HEK293T (cell line): ENCODE results near the gene WEE2.

Source experiments
- ARNT ChIP-seq: fragments of 450-650 bp; IDR thresholded peaks from 2 replicates; pipeline ENCODE4 v1.6.1; 2017; ENCODE audit warnings: mild to moderate bottlenecking
- ELF4 ChIP-seq: fragments of 450-650 bp; IDR thresholded peaks from 2 replicates; pipeline ENCODE4 v1.6.1; 2017; ENCODE audit warnings: antibody characterized with exemption
- FOXK2 ChIP-seq: fragments of 450-650 bp; IDR thresholded peaks from 2 replicates; pipeline ENCODE4 v1.6.1; 2016; ENCODE audit warnings: mild to moderate bottlenecking
- NFRKB ChIP-seq: fragments of 450-650 bp; IDR thresholded peaks from 2 replicates; pipeline ENCODE4 v1.6.1; 2016; ENCODE audit warnings: mild to moderate bottlenecking, moderate library complexity
- SP1 ChIP-seq: fragments of 450-650 bp; IDR thresholded peaks from 2 replicates; pipeline ENCODE4 v1.6.1; 2017
- TARDBP ChIP-seq: fragments of 450-650 bp; IDR thresholded peaks from 2 replicates; pipeline ENCODE4 v1.6.1; 2016

DNA sequence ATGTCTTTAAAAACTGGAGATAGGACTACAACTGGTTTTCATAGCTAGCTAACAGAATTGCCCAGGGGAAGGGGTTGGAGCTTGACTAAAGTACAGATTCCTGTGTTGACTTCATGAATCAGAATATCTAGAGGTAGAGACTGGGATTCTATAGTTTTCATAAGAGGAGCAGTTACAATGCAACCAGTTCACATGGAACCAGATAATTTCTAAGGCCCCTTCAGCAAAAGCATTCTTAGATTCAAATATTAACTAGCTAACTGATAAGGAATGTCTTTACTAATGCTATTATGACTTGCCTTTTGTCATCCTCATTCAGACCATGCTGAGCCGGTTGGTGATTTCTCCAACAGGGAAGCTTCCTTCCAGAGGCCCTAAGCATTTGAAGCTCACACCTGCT, 5.7 kb downstream of the WEE2 start:
- TF ChIP-seq SP1 (no peak), ARNT (no peak), TARDBP (no peak), FOXK2 (no peak), ELF4 (no peak), NFRKB (no peak)
